Bone marrow (tissue), 2 donors: ENCODE data around the gene EGR2.
"Not testable (repeated sequence)": the region's sequence is repeated elsewhere in the genome, so short reads cannot be mapped to it uniquely, and the experiment has no call there.

Source experiments
- DNase-seq, 2 donors: peaks; one replicate each; lab custom pipeline; 2025; lab: John Stamatoyannopoulos, UW

The EGR2 gene

DNA sequence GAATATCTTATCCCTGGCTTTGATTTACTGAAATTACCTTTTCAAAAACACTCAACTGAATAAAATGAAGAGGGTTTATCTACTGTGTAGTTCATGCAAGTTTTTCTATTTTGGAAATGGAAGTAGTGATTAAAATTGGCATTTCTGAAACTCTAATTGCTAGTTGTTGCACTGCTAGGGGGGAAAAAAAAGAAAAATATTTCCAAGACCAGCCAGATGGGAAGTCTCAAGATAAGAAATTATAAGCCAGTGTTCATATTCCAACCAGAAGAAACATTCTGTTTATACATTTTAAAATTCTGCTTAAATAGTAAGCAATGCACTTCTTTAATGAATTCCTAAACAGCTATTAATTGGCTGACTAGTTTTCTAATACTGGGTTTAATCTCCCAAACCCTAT lies 21.1 kb downstream of the EGR2 start:
- no peak for DNase-seq

DNA sequence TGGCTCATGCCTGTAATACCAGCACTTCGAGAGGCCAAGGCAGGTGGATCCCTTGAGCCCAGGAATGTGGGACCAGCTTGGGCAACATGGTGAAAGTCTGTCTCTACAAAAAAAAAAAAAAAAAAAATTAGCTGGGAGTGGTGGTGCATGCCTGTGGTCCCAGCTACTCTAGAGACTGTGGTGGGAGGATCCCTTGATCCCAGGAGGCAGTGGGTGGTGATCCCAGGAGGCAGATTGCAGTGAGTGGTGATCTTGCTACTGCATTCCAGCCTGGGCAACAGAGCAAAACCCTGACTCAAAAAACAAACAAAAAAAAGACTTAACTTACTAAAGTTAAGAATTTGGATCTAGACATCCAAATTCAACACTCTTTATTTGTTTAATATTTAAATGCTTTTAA lies 21.9 kb downstream of the EGR2 start:
- DNase-seq = no peak

DNA sequence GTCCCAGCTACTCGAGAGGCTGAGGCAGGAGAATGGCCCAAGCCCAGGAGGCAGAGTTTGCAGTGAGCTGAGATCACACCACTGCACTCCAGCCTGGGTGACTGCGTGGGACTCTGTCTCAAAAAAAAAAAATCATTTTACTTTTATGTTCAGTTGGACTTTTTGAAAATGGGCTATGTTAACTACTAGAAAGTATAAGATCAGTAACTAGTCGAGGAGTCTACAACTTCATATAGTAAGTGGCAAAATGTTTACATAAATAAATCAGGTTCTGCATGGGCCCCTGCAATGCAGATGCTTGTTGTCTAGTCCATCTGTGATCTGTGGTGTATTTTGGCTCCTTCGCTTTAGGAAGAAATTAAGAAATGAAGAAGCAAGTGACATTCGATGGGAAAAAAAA lies 23.9 kb downstream of the EGR2 start:
- no peak for DNase-seq

DNA sequence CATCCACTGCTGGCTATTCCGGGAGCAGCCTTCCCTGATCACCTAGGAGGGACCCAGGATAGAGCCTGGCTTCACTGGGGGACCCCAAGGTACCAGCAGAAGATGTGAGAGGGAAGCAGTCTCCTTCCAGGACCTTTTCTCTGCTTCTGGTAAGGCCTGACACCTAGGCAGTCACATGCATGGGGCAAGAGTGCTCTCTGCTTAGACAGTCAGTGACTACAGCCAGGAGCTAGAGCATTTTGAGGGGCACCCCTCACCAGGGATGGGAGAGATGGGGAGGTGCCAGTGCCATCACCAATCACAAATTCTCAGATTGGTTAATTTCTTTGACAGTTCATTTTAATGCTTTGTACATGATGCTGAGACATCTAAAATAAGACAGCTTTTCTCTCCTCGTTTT lies 25.6 kb downstream of the EGR2 start:
- no peak for DNase-seq

DNA sequence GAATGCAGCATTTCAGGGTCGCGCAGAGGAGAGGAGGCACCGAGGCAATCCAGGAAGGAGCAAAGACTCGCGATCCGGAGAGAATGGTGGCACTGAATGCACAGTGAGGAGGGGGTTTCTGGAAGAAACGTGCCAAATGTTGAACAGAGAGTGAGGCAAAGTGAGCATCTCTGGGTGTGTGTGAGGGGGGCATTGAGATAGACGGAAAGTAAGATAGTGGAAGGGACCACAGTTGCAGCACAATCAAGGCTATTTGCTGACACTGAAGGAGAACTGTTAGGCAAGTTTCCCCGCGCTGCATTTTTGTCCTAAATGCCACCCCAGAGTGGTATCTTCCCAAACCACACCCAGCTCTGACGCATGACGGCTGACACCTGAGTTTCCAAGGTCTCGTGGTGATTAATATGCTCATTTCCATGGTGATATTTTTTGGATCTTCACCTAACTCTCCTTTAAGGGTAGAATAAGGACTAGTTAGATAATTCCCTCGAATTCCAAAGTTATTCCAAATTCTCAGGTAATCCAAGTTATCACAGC lies 26.1 kb downstream of the EGR2 start:
- no peak for DNase-seq

DNA sequence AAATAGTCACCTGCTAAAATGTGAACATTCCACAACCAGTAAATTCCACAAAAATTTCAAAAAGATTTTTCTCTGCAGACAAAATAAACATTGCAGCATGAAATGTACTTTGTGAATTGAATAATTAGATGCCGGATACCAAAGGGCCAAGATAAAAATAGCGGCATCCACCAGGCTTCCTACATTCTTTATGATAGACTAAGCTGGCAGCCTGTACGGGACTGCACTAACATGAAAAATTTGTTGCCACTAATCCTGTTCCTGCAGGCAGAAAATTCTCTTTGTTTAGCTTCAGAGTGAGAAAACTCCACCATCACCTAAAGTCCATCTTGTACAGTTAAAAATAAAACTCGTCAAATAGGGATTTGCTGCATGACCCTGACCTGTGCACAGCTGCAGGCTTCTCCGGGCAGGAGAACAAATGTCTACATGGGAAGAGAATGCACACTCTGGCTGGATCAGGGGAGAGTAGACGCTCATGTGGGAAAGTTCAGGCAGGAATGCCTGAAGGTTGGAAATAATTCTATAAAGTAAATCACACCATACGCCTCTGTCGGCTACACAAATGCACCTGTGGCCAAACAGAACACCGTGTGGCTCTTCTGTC lies 27.2 kb downstream of the EGR2 start:
- no peak for DNase-seq

DNA sequence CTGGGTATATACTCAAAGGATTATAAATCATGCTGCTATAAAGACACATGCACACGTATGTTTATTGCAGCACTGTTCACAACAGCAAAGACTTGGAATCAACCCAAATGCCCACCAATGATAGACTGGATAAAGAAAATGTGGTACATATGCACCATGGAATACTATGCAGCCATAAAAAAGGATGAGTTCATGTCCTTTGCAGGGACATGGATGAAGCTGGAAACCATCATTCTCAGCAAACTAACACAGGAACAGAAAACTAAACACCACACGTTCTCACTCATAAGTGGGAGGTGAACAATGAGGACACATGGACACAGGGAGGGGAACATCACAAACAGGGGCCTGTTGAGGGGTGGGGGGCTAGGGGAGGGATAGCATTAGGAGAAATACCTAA lies 27.9 kb downstream of the EGR2 start:
- DNase-seq = not testable (repeated sequence)

DNA sequence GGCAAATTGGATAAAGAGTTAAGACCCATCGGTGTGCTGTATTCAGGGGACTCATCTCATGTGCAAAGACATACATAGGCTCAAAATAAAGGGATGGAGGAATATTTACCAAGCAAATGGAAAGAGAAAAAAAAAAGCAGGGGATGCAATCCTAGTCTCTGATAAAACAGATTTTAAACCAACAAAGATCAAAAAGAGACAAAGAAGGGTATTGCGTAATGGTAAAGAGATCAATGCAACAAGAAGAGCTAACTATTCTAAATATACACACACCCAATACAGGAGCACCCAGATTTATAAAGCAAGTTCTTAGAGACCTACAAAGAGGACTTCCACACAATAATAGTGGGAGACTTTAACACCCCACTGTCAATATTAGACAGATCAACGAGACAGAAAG lies 31.6 kb downstream of the EGR2 start:
- DNase-seq = not testable (repeated sequence)

DNA sequence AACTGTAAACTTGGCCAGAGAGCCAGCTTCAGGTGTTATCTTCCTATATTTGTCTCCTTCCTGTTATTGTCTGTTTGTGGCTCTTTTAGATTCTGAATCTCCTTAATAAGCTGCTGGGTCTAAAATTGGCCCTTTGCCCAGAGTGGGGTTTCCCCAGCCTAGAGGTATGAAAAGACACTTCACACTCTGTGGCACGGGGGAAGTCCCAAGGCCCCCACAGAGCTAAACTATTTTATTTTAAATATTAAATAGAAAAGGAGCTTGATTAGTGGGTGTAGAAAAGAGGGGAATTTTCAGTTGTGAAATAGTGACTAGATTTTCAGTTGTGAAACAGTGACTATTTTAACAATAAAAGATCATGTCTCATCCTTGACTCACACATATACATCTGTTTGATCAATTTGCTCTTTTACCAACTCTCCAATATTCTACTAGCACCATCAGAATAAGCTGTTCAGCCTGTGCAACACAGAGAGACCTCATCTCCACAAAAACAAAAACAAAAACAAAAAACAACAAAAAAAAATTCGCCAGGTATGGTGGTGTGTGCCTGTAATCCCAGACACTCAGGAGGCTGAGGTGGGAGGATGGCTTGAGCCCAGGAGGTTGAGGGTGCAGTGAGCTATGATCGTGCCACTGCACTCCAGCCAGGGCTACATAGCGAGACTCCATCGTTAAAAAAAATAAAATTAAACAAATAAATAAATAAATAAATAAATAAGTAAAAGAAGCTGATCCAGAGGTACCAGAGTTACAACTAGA lies 36.5 kb downstream of the EGR2 start:
- DNase-seq = peak in 1 of 2 donors; percentile 1

DNA sequence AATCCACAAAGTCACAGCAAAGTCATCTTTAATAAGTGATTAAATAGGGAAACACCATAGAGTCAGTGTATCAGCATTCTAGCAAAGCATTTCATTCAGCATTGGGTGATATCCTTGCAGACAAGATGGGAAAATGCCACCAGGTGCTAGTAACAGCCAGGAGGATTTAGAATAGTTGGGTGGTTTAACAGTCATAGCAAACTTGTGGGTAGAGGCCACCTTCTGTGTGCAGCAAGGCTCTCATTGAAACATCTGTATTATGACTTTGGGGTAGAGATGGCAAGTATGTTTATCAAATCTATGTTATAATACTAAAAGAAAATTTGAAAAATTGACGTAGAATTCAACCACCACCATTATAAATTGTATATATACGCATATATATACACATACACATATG lies 38.0 kb downstream of the EGR2 start:
- DNase-seq = no peak

DNA sequence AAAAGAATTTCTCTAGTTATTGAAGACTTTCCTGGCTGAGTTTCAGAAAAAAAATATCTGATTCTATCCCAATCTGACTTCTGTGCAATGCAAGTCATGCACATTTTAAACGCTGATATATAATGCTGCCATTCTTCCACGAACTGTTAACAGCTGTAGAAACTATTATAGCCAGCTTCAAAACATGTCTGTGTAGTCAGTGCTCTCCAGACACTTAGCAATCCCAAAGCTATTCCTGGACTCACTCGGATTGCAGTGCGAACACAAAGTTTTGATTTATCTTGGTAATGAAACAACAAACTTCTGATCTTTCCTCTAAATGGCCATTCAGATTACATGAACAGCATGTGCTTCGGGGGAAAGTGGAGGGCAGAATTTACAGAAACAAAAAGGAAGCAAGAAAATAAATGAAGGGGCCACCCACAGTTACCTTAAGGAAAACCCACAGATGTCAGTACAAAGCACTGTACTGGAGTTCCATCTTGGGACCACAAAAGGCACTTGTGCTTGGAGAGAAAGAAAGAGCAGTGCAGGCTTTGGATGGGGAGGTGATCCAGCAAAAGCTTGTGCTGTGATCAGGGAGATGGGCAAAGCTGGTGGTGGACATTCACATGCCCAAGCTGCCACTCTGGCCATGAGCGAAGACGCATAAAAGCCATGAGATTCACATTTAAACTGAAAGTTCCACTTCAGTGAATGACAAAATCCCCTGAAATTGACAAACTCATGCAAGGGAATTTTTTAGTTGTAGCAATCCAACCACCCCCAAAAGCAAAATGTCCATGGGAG lies 43.8 kb downstream of the EGR2 start:
- no peak for DNase-seq

DNA sequence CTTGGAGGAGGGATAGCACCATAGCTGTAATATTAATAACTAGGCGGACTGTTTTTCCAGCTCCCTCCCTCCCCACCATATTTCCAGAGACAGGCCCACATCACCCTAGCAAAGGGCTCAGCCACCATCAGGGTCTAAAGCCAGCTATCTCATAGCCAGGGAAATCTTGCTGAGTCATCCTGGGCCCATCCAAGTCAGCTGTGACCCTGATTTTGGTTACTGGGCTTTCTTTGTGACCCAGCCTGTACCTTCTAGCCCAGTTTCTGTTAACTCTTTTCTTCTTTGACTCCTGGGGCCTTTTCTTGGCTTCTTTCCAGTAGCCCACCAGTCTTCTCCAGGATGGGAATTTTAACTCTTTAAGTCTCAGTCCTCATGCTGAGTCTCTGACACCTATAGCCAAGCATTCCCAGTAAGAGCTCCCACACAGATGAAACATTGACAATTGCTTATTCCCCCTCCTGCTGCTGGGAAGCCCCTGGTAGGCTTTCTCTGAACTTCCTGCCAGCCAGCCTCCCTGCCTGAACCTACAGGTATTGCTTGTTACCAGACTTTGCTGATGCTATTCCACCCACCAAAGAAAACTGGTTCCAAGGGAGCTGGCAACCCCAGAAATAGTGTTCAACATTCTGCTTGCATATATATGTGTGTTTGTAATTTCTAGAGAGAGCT lies 46.5 kb downstream of the EGR2 start:
- no peak for DNase-seq

DNA sequence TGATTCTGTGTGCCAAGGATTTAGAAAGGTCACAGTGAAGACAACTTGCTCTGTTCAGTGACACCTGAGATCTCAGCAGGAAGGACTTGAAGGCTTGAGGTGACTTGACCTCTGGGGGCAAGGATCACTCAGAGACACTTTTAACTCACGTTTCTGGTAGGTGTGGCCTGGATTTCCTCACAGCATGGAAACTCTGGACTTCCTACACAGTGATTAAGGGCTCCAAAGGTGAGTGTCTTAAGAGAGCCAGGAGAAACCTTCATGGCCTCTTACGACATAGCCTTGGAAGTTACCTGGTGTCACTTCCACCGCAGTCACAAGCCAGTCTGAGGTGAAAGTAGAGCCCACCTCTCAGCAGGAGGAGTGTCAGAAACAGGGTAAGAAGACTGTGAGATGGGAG lies 49.8 kb downstream of the EGR2 start:
- DNase-seq = no peak

DNA sequence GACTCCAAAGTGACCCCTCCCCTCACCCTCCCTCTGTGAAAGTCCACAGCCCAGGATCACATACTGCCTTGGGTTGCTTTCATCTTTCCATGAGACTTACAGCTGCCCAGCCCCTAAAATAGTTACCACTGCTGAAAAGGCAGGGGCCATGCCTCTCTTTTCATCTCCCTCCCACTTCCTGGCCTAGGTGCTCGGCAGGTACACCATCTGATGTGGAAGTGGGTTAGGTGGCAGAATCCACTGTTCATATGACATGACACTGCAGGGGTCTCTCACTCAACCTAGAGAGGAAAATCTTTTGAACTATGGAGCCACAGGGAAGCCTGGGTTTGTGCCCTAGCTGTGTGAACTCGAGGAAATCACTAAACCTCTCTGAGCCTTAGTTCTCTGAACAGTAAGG lies 50.4 kb downstream of the EGR2 start:
- DNase-seq = no peak

DNA sequence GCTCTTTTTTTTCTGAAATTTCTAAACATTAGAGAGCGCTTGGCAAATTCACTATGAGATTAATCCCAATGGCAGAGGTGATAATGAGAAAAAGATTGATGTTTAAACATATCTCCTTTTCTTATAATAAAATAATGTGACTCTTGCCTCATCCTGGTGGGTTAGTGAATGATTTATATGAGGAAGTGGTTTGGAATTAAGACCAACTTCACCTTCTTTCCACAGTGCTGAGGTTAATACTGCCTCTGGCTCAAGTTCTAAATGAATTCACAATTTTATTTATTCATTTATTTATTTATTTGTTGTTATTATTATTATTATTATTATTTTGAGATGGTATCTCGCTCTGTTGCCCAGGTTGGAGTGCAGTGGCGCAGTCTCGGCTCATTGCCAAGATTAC lies 52.2 kb downstream of the EGR2 start:
- no peak for DNase-seq

DNA sequence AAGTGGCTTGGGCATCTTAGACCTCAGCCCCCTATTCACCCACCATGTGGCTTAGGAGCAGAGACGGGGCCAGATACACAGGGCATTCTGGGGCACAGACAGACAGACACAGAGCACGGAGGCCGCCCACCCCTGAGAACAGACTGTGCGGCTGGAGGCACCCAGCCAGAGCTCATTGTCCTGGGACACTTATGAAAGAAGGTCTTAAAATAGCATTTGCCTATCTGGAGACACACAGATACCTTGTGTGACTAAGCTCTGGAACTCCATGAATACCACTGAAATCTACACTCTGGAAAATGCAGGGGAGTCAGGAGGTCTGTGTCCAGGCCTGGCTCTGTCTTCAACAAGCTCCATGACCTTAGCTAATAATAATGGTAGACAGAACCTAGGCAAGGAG lies 53.0 kb downstream of the EGR2 start:
- DNase-seq = no peak
